ENCODE results near the gene RSPRY1.

GRCh38 chr16:57137566-57138273 is 48.4 kb upstream of the RSPRY1 start:
- no peak for TF ChIP-seq CTCF (IDR thresholded peaks at IDR 0.05)
- no peak for TF ChIP-seq POLR2AphosphoS5 (IDR thresholded peaks at IDR 0.05; ENCODE audit: low read depth, low read length)
- TF ChIP-seq TEAD4 (IDR thresholded peaks at IDR 0.05; ENCODE audit: borderline replicate concordance, insufficient read depth): no peak
- no peak for TF ChIP-seq EP300 (IDR thresholded peaks at IDR 0.05; ENCODE audit: borderline replicate concordance in 1 of 2, low read depth in 1 of 2, low read length in 1 of 2)
- TF ChIP-seq RXRA (IDR thresholded peaks at IDR 0.05; ENCODE audit: borderline replicate concordance, low read depth): no peak
- no peak for TF ChIP-seq YY1 (IDR thresholded peaks at IDR 0.05; ENCODE audit: low read depth)
- no peak for TF ChIP-seq NRF1 (IDR thresholded peaks at IDR 0.05; ENCODE audit: low read depth, low read length)
- TF ChIP-seq PBX3 (IDR thresholded peaks at IDR 0.05): no peak
- no peak for TF ChIP-seq RCOR1 (IDR thresholded peaks at IDR 0.05; ENCODE audit: low read length)
- TF ChIP-seq REST (IDR thresholded peaks at IDR 0.05; ENCODE audit: low read depth, low read length): no peak
- no peak for TF ChIP-seq MAX (IDR thresholded peaks at IDR 0.05; ENCODE audit: low read depth)
- no peak for TF ChIP-seq GATA2 (CRISPR knock-in tag; IDR thresholded peaks at IDR 0.05)
- TF ChIP-seq ELF1 (IDR thresholded peaks at IDR 0.05): no peak

Data from SK-N-SH (cell line).